Right lobe of liver (tissue), 6 donors: ENCODE measurements around the gene SHISA7. TPM values are rescaled to one million over a fixed set of nuclear protein-coding genes. Genes with fewer than 3 reads are reported as not detected.
"Not testable (repeated sequence)": the region's sequence is repeated elsewhere in the genome, so short reads cannot be mapped to it uniquely, and the experiment has no call there.

Source experiments
- ATAC-seq, 4 donors: fragments of 200-7000 bp; cut with Tn5 transposase; one replicate each; pipeline ENCODE4 v1.9.1; 2020; ENCODE audit warnings: mild to moderate bottlenecking in 4 of 4, moderate library complexity in 4 of 4
- DNase-seq, 3 donors: peaks; one replicate each; pipeline ENCODE4 v3.0.0-alpha.2; 2020
- H3K27ac ChIP-seq, 3 donors: fragments of 200-600 bp; one replicate each; pipeline ENCODE4 v1.8.0; 2022
- H3K27me3 ChIP-seq, 2 donors: fragments of 200-600 bp; one replicate each; pipeline ENCODE4 v1.8.0; 2022
- H3K36me3 ChIP-seq, 4 donors: fragments of 200-600 bp; sonication (generic) in 1 of 4; one replicate each; pipeline versions ENCODE4 v1.5.1 to v1.8.0; 2017 to 2022; ENCODE audit warnings: control low read depth in 1 of 4
- H3K4me1 ChIP-seq, 4 donors: fragments of 200-600 bp; sonication (generic) in 1 of 4; one replicate each; pipeline versions ENCODE4 v1.5.1 to v1.8.0; 2017 to 2022; ENCODE audit warnings: control low read depth in 1 of 4
- H3K4me3 ChIP-seq, 3 donors: fragments of 200-600 bp; one replicate each; pipeline ENCODE4 v1.8.0; 2022
- H3K9me3 ChIP-seq, 4 donors: fragments of 200-600 bp; sonication (generic) in 1 of 4; one replicate each; pipeline versions ENCODE4 v1.5.1 to v1.8.0; 2017 to 2022; ENCODE audit warnings: control low read depth in 1 of 4
- POLR2A ChIP-seq: fragments of 450-650 bp; IDR thresholded peaks from one replicate; pipeline ENCODE4 v1.6.1; 2017; ENCODE audit warnings: antibody characterized with exemption, mild to moderate bottlenecking
- WGBS: methylation state at CpG from one replicate; pipeline ENCODE4 v1.1.6; 2018; ENCODE audit warnings: low coverage, low lambda C conversion rate; ENCODE audit not compliant: insufficient coverage; ENCODE audit errors: missing lambda C conversion rate; 5-methylcytosine and 5-hydroxymethylcytosine counted together
- intact Hi-C, 2 donors: fragments of 100-400 bp; cut with DNase I; formaldehyde crosslinking; loops; one replicate each; pipeline versions ENCODE4 v1.11.2 to v1.14.1; 2022
- total RNA-seq, 6 experiments: library from RNA; depleted of rRNA in 2 of 6; stranded (reverse); fragments of >200 nt in 2 of 6; fragmentation: NEBNext Ultra II Directional in 3 of 6; extraction: Animal tissue kit (Norgen Biotek cat#: 25700) in 3 of 6; gene quantifications; one replicate each; pipeline versions ENCODE4 v1.1.0 to v1.2.4, GENCODE V29; 2016 to 2023
- TF ChIP-seq, protein P1 (sequence below), 4 donors: fragments of 200-600 bp in 3 of 4; fragments of 450-650 bp in 1 of 4; IDR thresholded peaks; one replicate each; pipeline versions ENCODE4 v1.5.1 to v1.8.0; 2016 to 2022; ENCODE audit warnings: antibody characterized with exemption in 4 of 4, mild to moderate bottlenecking in 2 of 4
- donor health status: DM: no; HTN: yes; CAD: no.
- donor health status: DM: no; HTN: no; CAD: no.
- donor health status: DM: no; HTN: no; CAD: no.
- donor health status: DM: no; HTN: yes; CAD: no.
- donor health status: DM: no; HTN: yes; CAD: no.

SHISA7 gene
- total RNA-seq, 6 experiments from 2014 or later, result 0.04 TPM; not detected in 5

DNA sequence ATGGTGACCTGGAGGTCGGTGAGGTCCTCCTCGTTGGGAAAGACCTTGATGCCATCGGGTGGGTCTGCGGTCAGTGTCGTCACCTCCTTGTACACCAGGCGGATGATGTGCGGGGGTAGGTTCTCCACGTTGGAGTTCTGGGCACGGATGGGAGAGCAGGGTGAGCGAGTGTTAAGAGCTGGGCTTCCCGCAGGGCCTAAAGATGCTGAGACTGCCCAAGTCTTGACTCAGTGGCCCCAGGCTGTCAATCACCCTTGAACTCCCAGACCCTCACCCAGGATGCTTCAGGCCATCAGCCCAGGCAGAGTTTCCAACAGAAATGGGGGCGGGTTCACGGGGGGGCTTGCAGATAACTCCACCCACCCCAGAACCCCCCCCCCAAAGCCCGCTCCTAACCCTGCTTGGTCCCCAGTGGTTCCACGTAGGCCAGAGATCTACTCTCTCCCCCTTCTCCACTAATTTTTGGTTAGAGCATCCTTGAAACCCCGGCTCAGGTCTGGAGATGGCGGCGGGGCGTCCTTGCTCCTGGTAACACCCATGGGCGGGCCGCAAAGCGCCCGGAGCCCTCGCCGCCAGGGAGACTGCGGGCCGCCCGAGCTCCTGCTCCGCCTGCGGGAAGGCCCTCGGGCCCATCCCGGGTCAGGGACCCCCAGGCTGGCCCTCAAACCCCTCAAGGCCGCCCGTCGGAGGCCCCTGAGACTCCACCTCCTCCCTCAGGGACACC is 36.1 kb downstream of the SHISA7 start:
- peak overlapping the region; percentile 71 to 88 (median 83) for H3K4me3 ChIP-seq
- DNase-seq, result peak in 2 of 3 donors; percentile 50 to 65
- WGBS, result 25% methylated on average over 2 of the region's 35 CpGs
- TF ChIP-seq, protein P1, sequence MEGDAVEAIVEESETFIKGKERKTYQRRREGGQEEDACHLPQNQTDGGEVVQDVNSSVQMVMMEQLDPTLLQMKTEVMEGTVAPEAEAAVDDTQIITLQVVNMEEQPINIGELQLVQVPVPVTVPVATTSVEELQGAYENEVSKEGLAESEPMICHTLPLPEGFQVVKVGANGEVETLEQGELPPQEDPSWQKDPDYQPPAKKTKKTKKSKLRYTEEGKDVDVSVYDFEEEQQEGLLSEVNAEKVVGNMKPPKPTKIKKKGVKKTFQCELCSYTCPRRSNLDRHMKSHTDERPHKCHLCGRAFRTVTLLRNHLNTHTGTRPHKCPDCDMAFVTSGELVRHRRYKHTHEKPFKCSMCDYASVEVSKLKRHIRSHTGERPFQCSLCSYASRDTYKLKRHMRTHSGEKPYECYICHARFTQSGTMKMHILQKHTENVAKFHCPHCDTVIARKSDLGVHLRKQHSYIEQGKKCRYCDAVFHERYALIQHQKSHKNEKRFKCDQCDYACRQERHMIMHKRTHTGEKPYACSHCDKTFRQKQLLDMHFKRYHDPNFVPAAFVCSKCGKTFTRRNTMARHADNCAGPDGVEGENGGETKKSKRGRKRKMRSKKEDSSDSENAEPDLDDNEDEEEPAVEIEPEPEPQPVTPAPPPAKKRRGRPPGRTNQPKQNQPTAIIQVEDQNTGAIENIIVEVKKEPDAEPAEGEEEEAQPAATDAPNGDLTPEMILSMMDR (IDR thresholded peaks at IDR 0.05), result no peak
- no peak for TF ChIP-seq POLR2A
- H3K27me3 ChIP-seq, result no peaks in the 10 kb centered on the region
- H3K27ac ChIP-seq, result peak overlapping the region; percentile 90 to 95 (median 92)
- intact Hi-C loops, result loop anchor here in 1 of 2 donors (10.0 kb wide), 1 partner anchor 102 kb away; no protein-coding TSS in a partner anchor
- H3K9me3 ChIP-seq, result no peaks in the 10 kb centered on the region
- ATAC-seq, result peak in 1 of 4 donors; percentile 1
- peaks cover 0 to 14% (median 3%) of the 10 kb centered on the region in 4 donors for H3K36me3 ChIP-seq
- H3K4me1 ChIP-seq, result peaks cover 0 to 2% (median 0%) of the 10 kb centered on the region in 4 donors

DNA sequence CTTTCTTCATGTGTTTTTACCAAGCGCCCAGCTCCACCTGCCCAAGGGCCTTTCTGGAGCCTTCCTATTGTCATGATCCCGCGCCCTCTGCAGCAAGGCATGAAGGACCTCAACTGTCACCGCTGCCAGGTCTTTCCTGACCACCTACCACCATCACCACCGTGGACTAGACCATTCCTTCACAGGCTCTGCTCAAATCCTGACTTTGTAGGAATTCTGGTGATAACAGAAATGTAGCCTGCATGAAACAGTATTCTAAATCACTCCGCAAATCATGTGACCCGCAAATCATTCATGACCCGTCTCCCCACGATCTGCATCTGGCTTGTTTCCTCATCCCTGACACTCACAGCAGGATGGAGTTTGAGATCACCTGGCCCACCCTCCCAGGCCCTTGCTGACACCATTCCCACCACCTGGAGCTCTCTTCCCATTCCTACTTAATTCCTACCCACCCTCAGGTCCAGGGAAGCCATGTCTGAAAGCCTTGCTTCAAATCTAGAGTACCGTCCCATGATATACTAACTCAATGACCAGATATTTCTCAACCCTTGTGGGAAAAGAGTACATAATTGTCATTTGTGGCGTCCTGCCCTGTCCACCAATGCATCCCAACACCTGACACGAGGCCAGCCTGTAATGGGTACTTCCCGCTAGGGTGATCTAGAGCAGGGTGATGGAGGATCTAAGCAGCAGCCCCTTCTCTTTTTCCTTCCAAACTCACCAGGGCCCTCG is 36.8 kb downstream of the SHISA7 start:
- ATAC-seq, result no peak
- Histone ChIP-seq H3K36me3 (peaks cover 0 to 17% (median 3%) of the 10 kb centered on the region in 4 donors), H3K9me3 (no peaks in the 10 kb centered on the region), H3K4me3 (no peak overlapping the region), H3K4me1 (peaks cover 0 to 2% (median 0%) of the 10 kb centered on the region in 4 donors), H3K27me3 (no peaks in the 10 kb centered on the region), H3K27ac (no peak overlapping the region)
- TF ChIP-seq POLR2A, result no peak
- TF ChIP-seq, protein P1 (IDR thresholded peaks at IDR 0.05), result no peak
- intact Hi-C loops, result loop anchor here in 1 of 2 donors (10.0 kb wide), 1 partner anchor 101 kb away; no protein-coding TSS in a partner anchor
- no peak for DNase-seq
- WGBS, result 76% methylated on average over 13 of the region's 14 CpGs

DNA sequence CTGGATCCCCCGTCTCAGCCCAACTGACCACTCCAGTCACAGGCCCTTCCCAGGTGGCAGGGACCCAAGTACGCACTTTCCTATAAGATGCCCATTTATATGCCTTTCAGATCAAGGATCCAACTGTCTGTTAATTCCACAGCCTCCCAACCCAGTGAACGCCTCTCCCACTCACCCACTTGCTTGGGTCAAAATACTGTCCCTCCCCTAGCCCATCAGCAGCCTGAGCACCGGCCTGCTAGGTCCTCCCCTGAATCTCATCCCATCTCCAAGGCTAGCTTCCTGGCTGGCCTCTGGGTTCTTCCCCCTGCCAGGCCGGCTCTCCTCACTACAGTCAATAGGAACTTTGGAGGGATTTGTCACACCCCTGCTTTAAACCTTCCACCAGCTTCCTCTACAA is 37.5 kb downstream of the SHISA7 start:
- TF ChIP-seq, protein P1 (IDR thresholded peaks at IDR 0.05), result no peak
- no peak for TF ChIP-seq POLR2A
- ATAC-seq, result no peak
- intact Hi-C loops, result loop anchor here in 1 of 2 donors (10.0 kb wide), 1 partner anchor 101 kb away; no protein-coding TSS in a partner anchor
- Histone ChIP-seq H3K9me3 (no peaks in the 10 kb centered on the region), H3K27me3 (no peaks in the 10 kb centered on the region), H3K36me3 (peaks cover 0 to 17% (median 3%) of the 10 kb centered on the region in 4 donors), H3K4me3 (no peak overlapping the region), H3K4me1 (peaks cover 0 to 2% (median 0%) of the 10 kb centered on the region in 4 donors), H3K27ac (no peak overlapping the region)
- WGBS, result 84% methylated on average over 5 of the region's 5 CpGs
- no peak for DNase-seq

DNA sequence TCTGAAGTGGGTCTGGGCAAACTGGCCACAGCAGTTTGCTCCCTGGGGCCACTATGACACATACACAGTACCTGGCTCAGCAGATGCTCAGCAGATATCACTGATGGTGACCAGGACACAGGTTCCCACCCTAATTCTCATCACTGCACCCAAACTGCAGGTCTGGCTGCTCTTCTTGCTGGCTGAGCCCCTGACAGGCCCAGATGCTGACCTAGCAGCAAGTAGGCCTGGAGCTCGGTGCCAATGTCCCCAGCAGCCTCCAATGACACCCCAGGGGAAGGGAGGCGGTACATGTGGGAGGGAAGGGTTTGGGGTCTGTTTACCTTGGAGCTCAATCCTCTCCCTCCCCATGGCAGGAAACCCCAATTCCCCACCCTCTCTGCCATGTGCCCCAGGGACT is 40.6 kb downstream of the SHISA7 start:
- Histone ChIP-seq H3K27me3 (no peaks in the 10 kb centered on the region), H3K9me3 (no peaks in the 10 kb centered on the region), H3K27ac (no peak overlapping the region), H3K4me1 (peaks cover 0 to 2% (median 0%) of the 10 kb centered on the region in 4 donors), H3K36me3 (peaks cover 0 to 17% (median 3%) of the 10 kb centered on the region in 4 donors), H3K4me3 (no peak overlapping the region)
- ATAC-seq (no peak), DNase-seq (no peak)
- intact Hi-C loops, result loop anchor here in 1 of 2 donors (10.0 kb wide), 1 partner anchor 98 kb away; no protein-coding TSS in a partner anchor
- TF ChIP-seq, protein P1 (IDR thresholded peaks at IDR 0.05), result no peak
- TF ChIP-seq POLR2A, result no peak
- no CpG with 5 or more reads among the region's 2 CpGs for WGBS

DNA sequence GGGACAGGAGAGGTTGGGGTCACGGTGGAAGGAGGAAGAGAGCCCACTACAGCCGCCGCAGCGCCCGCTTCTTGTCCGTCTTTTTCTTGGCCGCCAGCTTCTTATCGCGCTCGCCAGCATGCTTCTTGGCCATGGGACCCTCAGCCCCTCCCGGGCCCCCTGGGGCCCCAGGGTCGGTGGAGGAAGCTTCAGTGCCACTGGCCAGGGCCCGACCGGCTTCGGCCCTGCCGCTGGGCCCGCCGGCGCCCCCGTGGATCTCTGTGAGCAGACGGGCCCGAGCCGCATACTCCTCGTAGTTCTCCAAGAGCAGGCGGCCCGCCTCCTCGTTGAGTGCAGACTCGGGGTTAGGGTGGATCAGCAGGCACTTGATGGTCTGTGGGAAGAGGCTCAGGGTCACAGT is 41.7 kb downstream of the SHISA7 start:
- no CpG with 5 or more reads among the region's 28 CpGs for WGBS

More for the DNA sequence above, 41.7 kb downstream of the SHISA7 start:
- H3K4me3 ChIP-seq, ATAC-seq, H3K4me1 ChIP-seq, H3K27ac ChIP-seq, H3K9me3 ChIP-seq, DNase-seq, H3K27me3 ChIP-seq: not testable (repeated sequence)
- intact Hi-C loops, result loop anchor here in 1 of 2 donors (10.0 kb wide), 1 partner anchor 97 kb away; no protein-coding TSS in a partner anchor
- peaks cover 0 to 17% (median 3%) of the 10 kb centered on the region in 4 donors for H3K36me3 ChIP-seq
